K562 (cell line): ENCODE results near the gene ASB10. TPM values are rescaled to one million over a fixed set of nuclear protein-coding genes. Genes with fewer than 3 reads are reported as not detected.

Source experiments
- ARID2 ChIP-seq: fragments of 450-650 bp; IDR thresholded peaks from 2 replicates; pipeline ENCODE4 v1.6.1; 2017; ENCODE audit warnings: antibody characterized with exemption, mild to moderate bottlenecking
- GABPB1 ChIP-seq: sonication (generic); formaldehyde crosslinking; IDR thresholded peaks from 2 replicates; pipeline ENCODE4 v1.8.0; 2022; ENCODE audit warnings: mild to moderate bottlenecking, missing genetic modification reagents
- IRF2 ChIP-seq: sonication (generic); formaldehyde crosslinking; IDR thresholded peaks from 2 replicates; pipeline ENCODE4 v1.8.1; 2022; ENCODE audit warnings: mild to moderate bottlenecking, missing genetic modification reagents
- L3MBTL2 ChIP-seq: fragments of 450-650 bp; IDR thresholded peaks from 2 replicates; pipeline ENCODE4 v1.6.1; 2016; ENCODE audit warnings: mild to moderate bottlenecking, moderate library complexity
- MBD1 ChIP-seq: fragments of 250-450 bp; sonication (Bioruptor Pico); IDR thresholded peaks from 2 replicates; pipeline ENCODE4 v1.8.0; 2022; ENCODE audit warnings: inconsistent platforms
- NBN ChIP-seq: fragments of 450-650 bp; IDR thresholded peaks from 2 replicates; pipeline ENCODE4 v1.6.1; 2016; ENCODE audit warnings: low read depth, mild to moderate bottlenecking
- PKNOX1 ChIP-seq: fragments of 450-650 bp; IDR thresholded peaks from 2 replicates; pipeline ENCODE4 v1.6.1; 2016
- PML ChIP-seq: IDR thresholded peaks from 2 replicates; pipeline ENCODE4 v1.6.1; 2012; ENCODE audit warnings: low read length, inconsistent platforms
- POLR2AphosphoS5 ChIP-seq: IDR thresholded peaks from 2 replicates; pipeline ENCODE4 v1.6.1; 2011; ENCODE audit warnings: mild to moderate bottlenecking, low read depth, low read length, moderate library complexity; ENCODE audit not compliant: control insufficient read depth, insufficient read depth
- RBBP5 ChIP-seq: fragments of 200-600 bp; sonication (generic); IDR thresholded peaks from 2 replicates; pipeline ENCODE4 v1.6.1; 2012; ENCODE audit warnings: borderline replicate concordance, mild to moderate bottlenecking, low read length, control low read depth, inconsistent platforms; ENCODE audit not compliant: insufficient read depth, poor library complexity, severe bottlenecking
- SOX6 ChIP-seq: fragments of 450-650 bp; IDR thresholded peaks from 2 replicates; pipeline ENCODE4 v1.6.1; 2014; ENCODE audit warnings: mild to moderate bottlenecking
- polyA plus RNA-seq, 8 experiments: library from polyadenylated mRNA; depleted of rRNA in 4 of 8; stranded (reverse) in 5 of 8; unstranded in 3 of 8; fragments of >200 nt; fragmentation: Nextera tagmentation in 2 of 8; fragmentation: Illumina TruSeq in 1 of 8; extraction: Ambion mirVana in 2 of 8; extraction: Trizol in 1 of 8; gene quantifications; 2 replicates each; pipeline versions ENCODE4 v1.2.1 to v1.2.3, GENCODE V29; 2011 to 2014; ENCODE audit warnings: inconsistent platforms in 1 of 8, missing spikeins in 1 of 8
- total RNA-seq, 7 experiments: library from RNA; depleted of rRNA in 6 of 7; stranded (reverse); fragments of >200 nt in 6 of 7; fragmentation: Illumina TruSeq in 2 of 7; extraction: Trizol in 2 of 7; gene quantifications; 2 replicates each; pipeline versions ENCODE4 v1.2.1 to v1.2.3, GENCODE V29; 2011 to 2021; ENCODE audit warnings: low replicate concordance in 1 of 7
- TF ChIP-seq, protein P1 (sequence below), 2 experiments: fragments of 450-650 bp; IDR thresholded peaks; 2 replicates each; pipeline ENCODE4 v1.6.1; 2016
- TF ChIP-seq, protein P2 (sequence below): sonication (generic); formaldehyde crosslinking; IDR thresholded peaks from 2 replicates; pipeline ENCODE4 v1.8.0; 2023; ENCODE audit warnings: mild to moderate bottlenecking, missing genetic modification reagents
- TF ChIP-seq, protein P3 (sequence below), 2 experiments: fragments of 450-650 bp; conservative IDR thresholded peaks; 2 replicates each; pipeline ENCODE4 v1.6.1; 2017; ENCODE audit warnings: mild to moderate bottlenecking in 2 of 2, moderate library complexity in 2 of 2

The ASB10 gene
- total and polyA plus RNA-seq, 9 of the 15 experiments (the other 6 are each of a cell fraction or from before 2014, with no cell fraction given) = not detected

DNA sequence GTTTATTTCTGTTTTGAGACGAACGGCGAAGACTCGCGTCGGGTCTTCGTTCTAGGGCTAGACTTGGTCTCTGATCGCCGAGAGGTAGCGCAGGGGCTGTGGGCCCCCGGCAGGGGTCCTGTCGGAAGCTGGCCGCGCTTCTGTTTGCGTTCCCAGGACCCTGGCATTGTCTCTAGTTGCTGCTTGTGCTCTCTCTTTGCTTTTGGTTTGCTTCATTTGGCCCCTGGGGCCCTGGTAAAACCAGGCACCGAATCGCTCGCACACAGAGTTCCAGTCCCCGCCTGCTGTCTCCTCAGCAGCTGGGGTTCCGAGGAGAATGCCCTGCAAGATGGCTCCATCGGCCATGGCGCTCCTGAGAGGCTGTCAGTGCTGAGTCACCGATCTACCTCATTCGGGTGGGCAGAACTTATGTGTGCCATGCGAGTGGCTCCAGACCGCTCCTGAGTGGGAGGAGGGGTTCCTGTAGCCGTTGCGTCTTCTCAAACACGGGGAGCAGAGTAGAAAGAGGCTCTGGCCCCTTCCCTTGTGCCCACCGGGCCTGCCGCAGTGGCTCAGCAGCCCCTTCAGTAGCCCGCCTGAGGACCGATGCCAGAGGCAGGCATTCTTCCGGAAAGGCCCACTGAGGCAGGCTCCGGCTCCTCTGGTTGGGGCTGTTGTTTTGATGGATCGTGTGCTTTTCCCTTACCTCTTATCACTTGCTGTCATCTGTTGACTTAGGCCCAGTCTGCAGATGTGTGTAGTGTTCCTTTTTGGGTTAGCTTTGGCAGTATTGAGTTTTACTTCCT, 46.1 kb upstream of the ASB10 start (continued):
- TF ChIP-seq PKNOX1 (peak; percentile 63), POLR2AphosphoS5 (peak; percentile 29; the same call in 1 of the 2 replicates), IRF2 (CRISPR knock-in tag) (no peak), L3MBTL2 (0 out of 2 replicates have a peak, but pooled peaks have one; percentile 32), SOX6 (no peak), ARID2 (0 out of 2 replicates have a peak, but pooled peaks have one; percentile 44), MBD1 (CRISPR knock-in tag) (no peak), PML (0 out of 2 replicates have a peak, but pooled peaks have one; percentile 32), GABPB1 (CRISPR knock-in tag) (no peak; the same call in 1 of the 2 replicates), NBN (0 out of 2 replicates have a peak, but pooled peaks have one; percentile 53), RBBP5 (peak; percentile 55)
- TF ChIP-seq, protein P1, sequence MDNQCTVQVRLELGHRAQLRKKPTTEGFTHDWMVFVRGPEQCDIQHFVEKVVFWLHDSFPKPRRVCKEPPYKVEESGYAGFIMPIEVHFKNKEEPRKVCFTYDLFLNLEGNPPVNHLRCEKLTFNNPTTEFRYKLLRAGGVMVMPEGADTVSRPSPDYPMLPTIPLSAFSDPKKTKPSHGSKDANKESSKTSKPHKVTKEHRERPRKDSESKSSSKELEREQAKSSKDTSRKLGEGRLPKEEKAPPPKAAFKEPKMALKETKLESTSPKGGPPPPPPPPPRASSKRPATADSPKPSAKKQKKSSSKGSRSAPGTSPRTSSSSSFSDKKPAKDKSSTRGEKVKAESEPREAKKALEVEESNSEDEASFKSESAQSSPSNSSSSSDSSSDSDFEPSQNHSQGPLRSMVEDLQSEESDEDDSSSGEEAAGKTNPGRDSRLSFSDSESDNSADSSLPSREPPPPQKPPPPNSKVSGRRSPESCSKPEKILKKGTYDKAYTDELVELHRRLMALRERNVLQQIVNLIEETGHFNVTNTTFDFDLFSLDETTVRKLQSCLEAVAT (IDR thresholded peaks at IDR 0.05) = peak in 1 of 2 experiments; percentile 91; a peak in 2 of 4 replicates
- TF ChIP-seq, protein P2, sequence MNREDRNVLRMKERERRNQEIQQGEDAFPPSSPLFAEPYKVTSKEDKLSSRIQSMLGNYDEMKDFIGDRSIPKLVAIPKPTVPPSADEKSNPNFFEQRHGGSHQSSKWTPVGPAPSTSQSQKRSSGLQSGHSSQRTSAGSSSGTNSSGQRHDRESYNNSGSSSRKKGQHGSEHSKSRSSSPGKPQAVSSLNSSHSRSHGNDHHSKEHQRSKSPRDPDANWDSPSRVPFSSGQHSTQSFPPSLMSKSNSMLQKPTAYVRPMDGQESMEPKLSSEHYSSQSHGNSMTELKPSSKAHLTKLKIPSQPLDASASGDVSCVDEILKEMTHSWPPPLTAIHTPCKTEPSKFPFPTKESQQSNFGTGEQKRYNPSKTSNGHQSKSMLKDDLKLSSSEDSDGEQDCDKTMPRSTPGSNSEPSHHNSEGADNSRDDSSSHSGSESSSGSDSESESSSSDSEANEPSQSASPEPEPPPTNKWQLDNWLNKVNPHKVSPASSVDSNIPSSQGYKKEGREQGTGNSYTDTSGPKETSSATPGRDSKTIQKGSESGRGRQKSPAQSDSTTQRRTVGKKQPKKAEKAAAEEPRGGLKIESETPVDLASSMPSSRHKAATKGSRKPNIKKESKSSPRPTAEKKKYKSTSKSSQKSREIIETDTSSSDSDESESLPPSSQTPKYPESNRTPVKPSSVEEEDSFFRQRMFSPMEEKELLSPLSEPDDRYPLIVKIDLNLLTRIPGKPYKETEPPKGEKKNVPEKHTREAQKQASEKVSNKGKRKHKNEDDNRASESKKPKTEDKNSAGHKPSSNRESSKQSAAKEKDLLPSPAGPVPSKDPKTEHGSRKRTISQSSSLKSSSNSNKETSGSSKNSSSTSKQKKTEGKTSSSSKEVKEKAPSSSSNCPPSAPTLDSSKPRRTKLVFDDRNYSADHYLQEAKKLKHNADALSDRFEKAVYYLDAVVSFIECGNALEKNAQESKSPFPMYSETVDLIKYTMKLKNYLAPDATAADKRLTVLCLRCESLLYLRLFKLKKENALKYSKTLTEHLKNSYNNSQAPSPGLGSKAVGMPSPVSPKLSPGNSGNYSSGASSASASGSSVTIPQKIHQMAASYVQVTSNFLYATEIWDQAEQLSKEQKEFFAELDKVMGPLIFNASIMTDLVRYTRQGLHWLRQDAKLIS (CRISPR knock-in tag) = peak; percentile 77; the same call in 1 of the 2 replicates
- TF ChIP-seq, protein P3, sequence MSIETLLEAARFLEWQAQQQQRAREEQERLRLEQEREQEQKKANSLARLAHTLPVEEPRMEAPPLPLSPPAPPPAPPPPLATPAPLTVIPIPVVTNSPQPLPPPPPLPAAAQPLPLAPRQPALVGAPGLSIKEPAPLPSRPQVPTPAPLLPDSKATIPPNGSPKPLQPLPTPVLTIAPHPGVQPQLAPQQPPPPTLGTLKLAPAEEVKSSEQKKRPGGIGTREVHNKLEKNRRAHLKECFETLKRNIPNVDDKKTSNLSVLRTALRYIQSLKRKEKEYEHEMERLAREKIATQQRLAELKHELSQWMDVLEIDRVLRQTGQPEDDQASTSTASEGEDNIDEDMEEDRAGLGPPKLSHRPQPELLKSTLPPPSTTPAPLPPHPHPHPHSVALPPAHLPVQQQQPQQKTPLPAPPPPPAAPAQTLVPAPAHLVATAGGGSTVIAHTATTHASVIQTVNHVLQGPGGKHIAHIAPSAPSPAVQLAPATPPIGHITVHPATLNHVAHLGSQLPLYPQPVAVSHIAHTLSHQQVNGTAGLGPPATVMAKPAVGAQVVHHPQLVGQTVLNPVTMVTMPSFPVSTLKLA (conservative IDR thresholded peaks at IDR 0.05) = peak; percentile 58 to 62
